HFF-Myc (cell line): Measurements from ENCODE around the gene GLT8D1.

Experiments
- DNase-seq: peaks from one replicate; pipeline ENCODE4 v3.0.0-alpha.2; 2011; ENCODE audit warnings: low read depth; ENCODE audit errors: extremely low read depth
- H3K4me3 ChIP-seq: replicated peaks from 2 replicates; pipeline ENCODE4 v1.5.1; 2011; ENCODE audit warnings: low read depth, mild to moderate bottlenecking, control low read depth, low read length
- TF ChIP-seq, protein P1 (sequence below): IDR thresholded peaks from 2 replicates; pipeline ENCODE4 v1.5.1; 2012; ENCODE audit warnings: mild to moderate bottlenecking, low read depth, low read length, control low read depth; ENCODE audit errors: missing control alignments

The GLT8D1 gene

GRCh38 chr3:52697632-52697965 is 8.0 kb downstream of the GLT8D1 start:
- H3K4me3 ChIP-seq, result no peak overlapping the region
- TF ChIP-seq, protein P1, sequence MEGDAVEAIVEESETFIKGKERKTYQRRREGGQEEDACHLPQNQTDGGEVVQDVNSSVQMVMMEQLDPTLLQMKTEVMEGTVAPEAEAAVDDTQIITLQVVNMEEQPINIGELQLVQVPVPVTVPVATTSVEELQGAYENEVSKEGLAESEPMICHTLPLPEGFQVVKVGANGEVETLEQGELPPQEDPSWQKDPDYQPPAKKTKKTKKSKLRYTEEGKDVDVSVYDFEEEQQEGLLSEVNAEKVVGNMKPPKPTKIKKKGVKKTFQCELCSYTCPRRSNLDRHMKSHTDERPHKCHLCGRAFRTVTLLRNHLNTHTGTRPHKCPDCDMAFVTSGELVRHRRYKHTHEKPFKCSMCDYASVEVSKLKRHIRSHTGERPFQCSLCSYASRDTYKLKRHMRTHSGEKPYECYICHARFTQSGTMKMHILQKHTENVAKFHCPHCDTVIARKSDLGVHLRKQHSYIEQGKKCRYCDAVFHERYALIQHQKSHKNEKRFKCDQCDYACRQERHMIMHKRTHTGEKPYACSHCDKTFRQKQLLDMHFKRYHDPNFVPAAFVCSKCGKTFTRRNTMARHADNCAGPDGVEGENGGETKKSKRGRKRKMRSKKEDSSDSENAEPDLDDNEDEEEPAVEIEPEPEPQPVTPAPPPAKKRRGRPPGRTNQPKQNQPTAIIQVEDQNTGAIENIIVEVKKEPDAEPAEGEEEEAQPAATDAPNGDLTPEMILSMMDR, result no peak
- DNase-seq, result no peak

DNA sequence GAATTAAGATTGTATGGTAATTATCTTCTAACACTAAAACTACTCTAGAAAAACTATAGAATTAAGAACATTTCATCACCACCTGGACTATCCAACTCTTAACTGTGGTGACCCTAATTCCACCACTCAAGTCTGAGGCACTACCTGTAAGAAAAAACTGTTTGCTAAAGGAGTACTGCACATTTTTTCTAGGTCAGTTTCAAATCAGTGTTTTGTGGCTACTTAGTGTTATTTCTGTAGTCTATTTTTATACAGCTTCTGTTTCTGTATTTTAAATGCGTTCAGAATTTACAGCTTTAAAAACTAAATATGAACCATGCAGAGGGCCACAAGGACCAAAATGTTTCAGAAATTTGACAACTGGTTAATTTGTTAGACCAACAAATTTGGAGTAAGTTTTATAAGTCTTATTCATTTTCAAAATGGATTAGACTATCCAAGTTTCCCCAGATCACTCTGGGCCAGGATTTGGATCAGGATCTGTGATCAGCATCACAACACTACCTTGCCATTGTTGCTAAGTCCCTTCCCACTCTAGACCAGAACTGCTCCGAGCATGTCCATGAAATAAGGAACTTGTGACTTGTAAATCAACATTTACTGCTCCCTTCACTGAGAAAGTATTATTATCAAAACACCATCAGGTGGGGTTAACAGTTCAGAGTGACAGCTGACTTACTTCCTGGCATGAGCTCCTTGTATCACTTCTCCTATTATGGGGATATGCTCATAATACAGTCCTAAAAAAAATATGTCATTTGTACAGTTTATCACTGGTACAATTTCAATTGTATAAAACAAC is 8.6 kb downstream of the GLT8D1 start:
- TF ChIP-seq, protein P1, result no peak
- DNase-seq, result no peak
- no peak overlapping the region for H3K4me3 ChIP-seq

DNA sequence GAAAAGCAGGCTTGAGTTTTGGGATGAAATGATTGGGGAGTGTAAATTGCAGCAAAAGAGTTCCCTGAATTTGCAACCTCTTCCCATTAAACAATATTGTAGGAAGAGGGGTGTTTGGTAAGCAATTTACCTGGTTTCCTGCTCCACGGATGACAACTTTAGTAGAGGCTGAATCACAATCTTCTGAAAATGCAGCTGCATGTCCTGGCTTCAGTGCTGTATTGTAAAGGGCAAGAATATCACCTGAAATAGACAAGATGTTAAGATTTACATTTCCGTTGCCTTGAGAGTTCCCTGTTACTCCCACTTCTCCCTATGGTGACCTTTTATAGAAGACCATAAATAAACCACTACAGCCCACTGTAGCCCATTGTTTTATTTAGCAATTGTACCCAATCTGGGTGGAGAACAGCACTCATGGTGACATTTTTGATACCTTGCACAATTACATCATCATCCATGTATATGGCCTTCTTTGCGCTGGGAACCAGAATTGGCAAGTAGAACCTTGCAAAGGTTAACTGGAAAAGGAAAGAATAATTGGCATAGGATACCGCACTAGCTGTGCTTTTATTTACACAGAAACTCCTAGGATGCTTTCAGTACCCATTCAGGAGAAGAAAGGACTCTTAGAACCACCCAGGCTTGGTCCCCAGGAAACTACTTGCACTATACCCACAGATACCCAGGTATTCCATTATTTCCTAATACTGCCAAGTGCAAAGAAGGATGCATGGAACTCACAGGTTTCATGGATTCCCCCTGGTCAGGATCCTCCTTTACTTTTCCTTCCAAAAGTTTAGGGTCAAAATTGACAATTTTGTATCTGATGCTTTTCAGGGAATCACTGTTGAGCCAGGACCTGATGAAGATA is 9.6 kb downstream of the GLT8D1 start:
- TF ChIP-seq, protein P1, result no peak
- DNase-seq, result no peak
- H3K4me3 ChIP-seq, result no peak overlapping the region

DNA sequence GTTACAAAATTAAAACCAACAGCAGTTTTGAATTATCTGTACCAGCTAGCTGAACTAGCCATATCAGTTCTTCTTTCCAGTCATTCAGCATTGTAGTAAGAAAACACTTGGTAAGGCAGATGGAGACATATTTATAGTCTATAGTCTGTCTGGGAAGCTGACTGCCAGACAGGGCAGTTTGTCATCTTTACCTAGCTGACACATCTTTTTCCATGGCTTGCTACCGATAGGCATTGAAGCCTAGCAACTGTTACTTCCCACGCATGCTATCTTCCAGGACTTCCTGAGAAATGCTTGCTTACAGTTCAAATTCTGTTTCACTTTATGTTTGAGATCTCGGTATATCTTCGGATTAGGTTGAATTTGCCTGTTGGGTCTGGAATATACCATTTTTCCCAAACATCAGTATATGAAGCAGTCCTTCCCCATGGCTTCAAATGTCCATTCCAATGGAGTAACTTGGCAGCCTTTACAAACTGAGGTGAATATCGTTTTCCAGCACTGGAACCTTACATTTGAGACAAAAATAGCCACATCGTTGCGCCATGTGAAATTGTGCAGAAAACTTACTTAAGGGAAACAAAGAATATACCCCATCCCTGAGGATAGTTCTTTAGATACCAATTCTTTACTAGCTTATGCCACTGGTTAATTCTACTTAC is 10.9 kb downstream of the GLT8D1 start:
- DNase-seq, result no peak
- TF ChIP-seq, protein P1, result no peak
- no peak overlapping the region for H3K4me3 ChIP-seq

DNA sequence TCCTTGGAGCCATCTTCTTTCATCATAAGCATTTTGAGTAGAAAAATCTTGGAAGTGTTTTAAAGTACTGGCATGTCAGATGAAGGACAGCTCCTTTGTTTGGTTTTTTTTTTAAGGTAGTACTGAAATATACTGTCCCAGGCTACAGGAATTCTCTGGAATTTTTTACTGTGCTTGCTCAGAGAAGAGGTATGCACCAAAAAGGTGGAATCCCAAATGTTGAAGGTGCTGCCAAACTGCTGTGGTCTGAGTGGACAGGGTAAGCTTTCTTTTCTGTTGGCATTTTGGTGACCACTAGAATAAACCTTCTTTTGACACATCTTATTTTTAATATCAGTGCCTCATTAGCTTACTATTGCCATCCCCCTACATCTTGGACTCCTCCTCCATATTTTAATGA is 12.5 kb downstream of the GLT8D1 start:
- no peak overlapping the region for H3K4me3 ChIP-seq
- DNase-seq, result no peak
- TF ChIP-seq, protein P1, result no peak

GRCh38 chr3:52690560-52690959 is 15.0 kb downstream of the GLT8D1 start:
- no peak overlapping the region for H3K4me3 ChIP-seq
- no peak for DNase-seq
- TF ChIP-seq, protein P1, result no peak
